Caco-2 (cell line): ENCODE results near the gene PRICKLE3. TPM values are rescaled to one million over a fixed set of nuclear protein-coding genes. Genes with fewer than 3 reads are reported as not detected.
A peak's percentile ranks its signal among the peaks of the same experiment; 100 is the strongest.

Source experiments
- BruUV-seq: library from RNA; stranded (reverse); fragments of 400-500 nt; replicated peaks from 2 replicates; lab custom pipeline; 2021; lab: Mats Ljungman, UMichigan
- CTCF ChIA-PET: fragments of 300-600 bp; sonication (Branson Sonifier 250); formaldehyde crosslinking; loops from one replicate; lab custom pipeline; 2022; ENCODE audit warnings: antibody characterized with exemption; lab: Charles Lee
- POLR2A ChIA-PET: fragments of 300-600 bp; sonication (Branson Sonifier 250); formaldehyde crosslinking; loops from one replicate; lab custom pipeline; 2022; ENCODE audit warnings: antibody characterized with exemption; lab: Charles Lee
- DNase-seq, 2 experiments: peaks; one replicate each; pipeline versions ENCODE4 v3.0.0 to v3.0.0-alpha.2; 2020 to 2022
- H3K27me3 ChIP-seq: replicated peaks from 2 replicates; pipeline ENCODE4 v1.6.0; 2011; ENCODE audit warnings: low read length; ENCODE audit not compliant: control insufficient read depth, insufficient read depth
- H3K36me3 ChIP-seq: 2 replicates; pipeline ENCODE4 v1.5.1; 2011; ENCODE audit warnings: low read length; ENCODE audit not compliant: control insufficient read depth, insufficient read depth
- H3K4me1 ChIP-seq: fragments of 250-450 bp; sonication (Bioruptor Pico); 2 replicates; pipeline ENCODE4 v1.5.1; 2020; ENCODE audit warnings: mild to moderate bottlenecking
- H3K4me3 ChIP-seq: 2 replicates; pipeline ENCODE4 v1.5.1; 2011; ENCODE audit warnings: low read depth, mild to moderate bottlenecking, control low read depth, low read length
- H3K9me3 ChIP-seq: fragments of 250-450 bp; sonication (Bioruptor Pico); 2 replicates; pipeline ENCODE4 v1.5.1; 2020; ENCODE audit warnings: mild to moderate bottlenecking, moderate library complexity
- H3K27ac Mint-ChIP-seq: one replicate; pipeline ENCODE4 v1.8.0; 2022; ENCODE audit warnings: mixed read lengths; ENCODE audit not compliant: unreplicated experiment
- H3K27me3 Mint-ChIP-seq: one replicate; pipeline ENCODE4 v1.8.0; 2022; ENCODE audit warnings: mixed read lengths; ENCODE audit not compliant: insufficient read depth, unreplicated experiment
- H3K36me3 Mint-ChIP-seq: one replicate; pipeline ENCODE4 v1.8.0; 2022; ENCODE audit warnings: mild to moderate bottlenecking, mixed read lengths; ENCODE audit not compliant: insufficient read depth, unreplicated experiment
- H3K4me1 Mint-ChIP-seq: one replicate; pipeline ENCODE4 v1.8.0; 2022; ENCODE audit warnings: low read depth, mixed read lengths; ENCODE audit not compliant: unreplicated experiment
- H3K4me3 Mint-ChIP-seq: one replicate; pipeline ENCODE4 v1.8.0; 2022; ENCODE audit warnings: mild to moderate bottlenecking, moderate library complexity, mixed read lengths; ENCODE audit not compliant: unreplicated experiment
- H3K9me3 Mint-ChIP-seq: one replicate; pipeline ENCODE4 v1.8.0; 2022; ENCODE audit warnings: mixed read lengths; ENCODE audit not compliant: unreplicated experiment
- intact Hi-C: fragments of 100-400 bp; cut with micrococcal nuclease; formaldehyde crosslinking; loops from one replicate; pipeline ENCODE4 v1.10.0; 2022; ENCODE audit not compliant: unreplicated experiment
- total RNA-seq: library from RNA; stranded (reverse); gene quantifications from 2 replicates; pipeline ENCODE4 v1.2.3, GENCODE V29; 2022
- TF ChIP-seq, protein P1 (sequence below), 2 experiments: fragments of 200-600 bp in 1 of 2; IDR thresholded peaks; 1 replicate in 1 of 2; 2 replicates in 1 of 2; pipeline versions ENCODE4 v1.5.1 to v1.8.0; 2011 to 2022; ENCODE audit warnings: antibody characterized with exemption in 1 of 2, control low read depth in 1 of 2, inconsistent platforms in 1 of 2, low read depth in 1 of 2, low read length in 1 of 2, mild to moderate bottlenecking in 1 of 2, moderate library complexity in 1 of 2; ENCODE audit not compliant: insufficient read depth in 1 of 2, severe bottlenecking in 1 of 2, unreplicated experiment in 1 of 2

The PRICKLE3 gene
- total RNA-seq, 1 experiment from 2014 or later, result 8.4 TPM

DNA sequence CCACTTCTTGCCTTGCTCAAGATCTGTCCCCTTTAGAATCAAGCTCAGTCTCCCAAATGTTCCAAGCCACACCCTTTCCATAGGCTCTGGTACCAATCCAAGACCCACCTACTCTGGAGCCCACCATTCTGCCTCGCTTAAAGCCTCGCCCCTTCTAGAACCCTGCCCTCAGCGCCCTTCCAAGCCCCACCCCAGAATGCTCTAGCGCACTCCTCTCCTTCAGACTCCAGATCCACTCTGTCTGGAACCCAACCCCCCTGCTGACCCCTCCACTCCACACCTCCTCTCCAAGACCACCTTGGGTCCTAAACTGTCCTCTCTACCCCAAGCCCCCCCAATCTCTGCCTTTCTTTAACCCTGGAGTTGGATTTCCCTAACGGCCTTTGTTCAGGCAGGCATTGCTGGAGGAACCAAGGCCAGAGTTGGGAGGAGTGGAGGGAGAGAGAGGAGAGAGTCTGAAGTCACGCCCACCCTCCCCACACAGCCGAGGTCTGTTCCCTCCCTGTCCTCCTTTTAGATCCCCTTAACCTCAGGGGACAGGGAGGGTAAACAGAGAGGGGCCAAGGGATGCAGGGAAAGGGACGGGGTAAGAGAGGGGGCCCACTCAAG lies 2.4 kb upstream of the PRICKLE3 start:
- H3K4me3 Mint-ChIP-seq, result no peak overlapping the region
- H3K4me1 Mint-ChIP-seq, result peaks cover 28% of the 10 kb centered on the region
- no peak overlapping the region for H3K27ac Mint-ChIP-seq
- ChIA-PET CTCF (no interaction called here), POLR2A (no interaction called here)
- H3K27me3 ChIP-seq, result no peaks in the 10 kb centered on the region
- H3K36me3 ChIP-seq, result no peaks in the 10 kb centered on the region
- DNase-seq, result no peak
- no peaks in the 10 kb centered on the region for H3K9me3 ChIP-seq
- peaks cover 4% of the 10 kb centered on the region for H3K27me3 Mint-ChIP-seq
- no TSS peak for BruUV-seq
- H3K36me3 Mint-ChIP-seq, result peaks cover 18% of the 10 kb centered on the region
- H3K9me3 Mint-ChIP-seq, result no peaks in the 10 kb centered on the region
- intact Hi-C loops, result no loop called here
- no peak overlapping the region for H3K4me3 ChIP-seq
- peaks cover 5% of the 10 kb centered on the region; the same call in 1 of the 2 replicates for H3K4me1 ChIP-seq
- TF ChIP-seq, protein P1, sequence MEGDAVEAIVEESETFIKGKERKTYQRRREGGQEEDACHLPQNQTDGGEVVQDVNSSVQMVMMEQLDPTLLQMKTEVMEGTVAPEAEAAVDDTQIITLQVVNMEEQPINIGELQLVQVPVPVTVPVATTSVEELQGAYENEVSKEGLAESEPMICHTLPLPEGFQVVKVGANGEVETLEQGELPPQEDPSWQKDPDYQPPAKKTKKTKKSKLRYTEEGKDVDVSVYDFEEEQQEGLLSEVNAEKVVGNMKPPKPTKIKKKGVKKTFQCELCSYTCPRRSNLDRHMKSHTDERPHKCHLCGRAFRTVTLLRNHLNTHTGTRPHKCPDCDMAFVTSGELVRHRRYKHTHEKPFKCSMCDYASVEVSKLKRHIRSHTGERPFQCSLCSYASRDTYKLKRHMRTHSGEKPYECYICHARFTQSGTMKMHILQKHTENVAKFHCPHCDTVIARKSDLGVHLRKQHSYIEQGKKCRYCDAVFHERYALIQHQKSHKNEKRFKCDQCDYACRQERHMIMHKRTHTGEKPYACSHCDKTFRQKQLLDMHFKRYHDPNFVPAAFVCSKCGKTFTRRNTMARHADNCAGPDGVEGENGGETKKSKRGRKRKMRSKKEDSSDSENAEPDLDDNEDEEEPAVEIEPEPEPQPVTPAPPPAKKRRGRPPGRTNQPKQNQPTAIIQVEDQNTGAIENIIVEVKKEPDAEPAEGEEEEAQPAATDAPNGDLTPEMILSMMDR (IDR thresholded peaks at IDR 0.05; ENCODE audit: insufficient read depth in 1 of 2, low read depth in 1 of 2, low read length in 1 of 2, severe bottlenecking in 1 of 2, unreplicated experiment in 1 of 2), result no peak

DNA sequence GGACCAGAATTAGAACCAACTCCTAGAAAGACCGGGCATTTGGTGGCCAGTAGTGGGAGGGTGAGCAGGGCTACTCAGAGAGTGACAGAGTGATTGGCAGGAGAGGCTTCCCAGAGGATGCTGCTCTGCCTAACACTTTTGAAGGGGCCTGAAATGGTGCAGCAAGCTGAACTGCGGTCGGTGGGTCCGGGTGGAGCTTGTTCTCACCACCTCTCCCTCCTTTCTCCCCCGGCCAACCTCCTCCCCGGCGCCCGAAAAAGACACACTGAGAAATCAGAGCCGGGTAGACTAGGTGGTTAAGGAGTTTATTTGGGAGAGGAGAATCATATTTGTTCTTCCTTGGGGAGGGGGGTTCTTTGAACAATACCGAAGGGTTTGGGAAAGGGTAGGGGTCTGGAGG lies 1.4 kb upstream of the PRICKLE3 start:
- BruUV-seq, result no TSS peak
- intact Hi-C loops, result no loop called here
- POLR2A ChIA-PET, result no interaction called here
- H3K4me1 Mint-ChIP-seq, result peaks cover 21% of the 10 kb centered on the region
- TF ChIP-seq, protein P1 (IDR thresholded peaks at IDR 0.05; ENCODE audit: insufficient read depth in 1 of 2, low read depth in 1 of 2, low read length in 1 of 2, severe bottlenecking in 1 of 2, unreplicated experiment in 1 of 2), result no peak
- Histone ChIP-seq H3K27me3 (no peaks in the 10 kb centered on the region), H3K4me3 (no peak overlapping the region), H3K9me3 (no peaks in the 10 kb centered on the region), H3K36me3 (no peaks in the 10 kb centered on the region), H3K4me1 (peaks cover 5% of the 10 kb centered on the region; the same call in 1 of the 2 replicates)
- H3K36me3 Mint-ChIP-seq, result peaks cover 15% of the 10 kb centered on the region
- H3K9me3 Mint-ChIP-seq, result no peaks in the 10 kb centered on the region
- H3K27ac Mint-ChIP-seq, result no peak overlapping the region
- H3K27me3 Mint-ChIP-seq, result peaks cover 4% of the 10 kb centered on the region
- no peak for DNase-seq
- no peak overlapping the region for H3K4me3 Mint-ChIP-seq
- CTCF ChIA-PET, result no interaction called here

DNA sequence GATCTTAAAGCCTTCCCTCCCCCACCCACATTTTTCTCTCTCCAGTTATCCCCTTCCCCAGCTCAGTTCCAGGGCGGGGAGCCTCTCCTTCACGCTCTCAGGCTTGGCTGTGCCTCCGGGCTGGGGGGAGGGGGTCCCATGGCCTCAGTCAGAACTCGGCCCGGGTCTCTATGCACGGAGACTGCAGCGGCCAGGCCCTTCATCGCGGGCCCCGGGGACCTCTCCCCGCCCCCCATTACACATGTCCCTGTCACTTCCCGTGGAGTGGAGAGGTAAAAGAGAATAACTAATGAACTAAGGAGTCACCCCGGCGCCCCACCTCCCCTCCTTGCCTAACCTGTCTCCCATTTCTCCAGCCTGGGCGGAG lies 838 bp upstream of the PRICKLE3 start:
- Mint-ChIP-seq H3K9me3 (no peaks in the 10 kb centered on the region), H3K27me3 (peaks cover 4% of the 10 kb centered on the region), H3K36me3 (peaks cover 17% of the 10 kb centered on the region), H3K4me1 (peaks cover 21% of the 10 kb centered on the region), H3K27ac (no peak overlapping the region), H3K4me3 (peak overlapping the region; percentile 66)
- CTCF ChIA-PET, result no interaction called here
- Histone ChIP-seq H3K36me3 (no peaks in the 10 kb centered on the region), H3K9me3 (no peaks in the 10 kb centered on the region), H3K4me1 (peaks cover 5% of the 10 kb centered on the region; the same call in 1 of the 2 replicates), H3K4me3 (no peak overlapping the region), H3K27me3 (no peaks in the 10 kb centered on the region)
- DNase-seq, result no peak
- POLR2A ChIA-PET, result no interaction called here
- no TSS peak for BruUV-seq
- TF ChIP-seq, protein P1 (IDR thresholded peaks at IDR 0.05; ENCODE audit: insufficient read depth in 1 of 2, low read depth in 1 of 2, low read length in 1 of 2, severe bottlenecking in 1 of 2, unreplicated experiment in 1 of 2), result no peak
- intact Hi-C loops, result no loop called here
